DND-41 (cell line): ENCODE results near the gene MYO3A.

Experiments
- ATAC-seq: fragments of 200-7000 bp; cut with Tn5 transposase; 3 replicates; pipeline ENCODE4 v1.9.1; 2021; ENCODE audit warnings: low read depth; ENCODE audit not compliant: insufficient read depth
- DNase-seq: peaks from one replicate; pipeline ENCODE4 v3.0.0-alpha.2; 2020
- H2AFZ ChIP-seq: 2 replicates; pipeline ENCODE4 v1.6.0; 2012; ENCODE audit warnings: low read depth, low read length
- H3K27ac ChIP-seq: 2 replicates; pipeline ENCODE4 v1.5.1; 2012; ENCODE audit warnings: low read length, inconsistent platforms
- H3K27me3 ChIP-seq: fragments of 200-600 bp; sonication (generic); 2 replicates; pipeline ENCODE4 v1.6.0; 2012; ENCODE audit warnings: low read length, mild to moderate bottlenecking, inconsistent platforms; ENCODE audit not compliant: insufficient read depth, poor library complexity
- H3K36me3 ChIP-seq: 2 replicates; pipeline ENCODE4 v1.5.1; 2012; ENCODE audit warnings: low read length, inconsistent platforms; ENCODE audit not compliant: insufficient read depth
- H3K4me1 ChIP-seq: 2 replicates; pipeline ENCODE4 v1.5.1; 2012; ENCODE audit warnings: mild to moderate bottlenecking, low read length; ENCODE audit not compliant: insufficient read depth
- H3K4me2 ChIP-seq: 2 replicates; pipeline ENCODE4 v1.6.0; 2012; ENCODE audit warnings: mild to moderate bottlenecking, moderate library complexity, low read length, inconsistent platforms; ENCODE audit not compliant: insufficient read depth
- H3K4me3 ChIP-seq, 2 experiments: fragments of 200-600 bp in 1 of 2; shearing (Covaris generic) in 1 of 2; 2 replicates each; pipeline ENCODE4 v1.5.1; 2012 to 2016; ENCODE audit warnings: inconsistent platforms in 2 of 2, low read length in 2 of 2, mild to moderate bottlenecking in 2 of 2, low read depth in 1 of 2, moderate library complexity in 1 of 2
- H3K79me2 ChIP-seq: 2 replicates; pipeline ENCODE4 v1.6.0; 2012; ENCODE audit warnings: low read length, inconsistent platforms; ENCODE audit not compliant: insufficient read depth
- H3K9ac ChIP-seq: 2 replicates; pipeline ENCODE4 v1.6.0; 2012; ENCODE audit warnings: low read depth, mild to moderate bottlenecking, inconsistent platforms, low read length, moderate library complexity
- H3K9me3 ChIP-seq: 2 replicates; pipeline ENCODE4 v1.5.1; 2012; ENCODE audit warnings: low read length, moderate library complexity, mild to moderate bottlenecking, inconsistent platforms; ENCODE audit not compliant: insufficient read depth, severe bottlenecking
- H4K20me1 ChIP-seq: 2 replicates; pipeline ENCODE4 v1.6.0; 2012; ENCODE audit warnings: low read length; ENCODE audit not compliant: insufficient read depth
- CTCF ChIP-seq: IDR thresholded peaks from 2 replicates; pipeline ENCODE4 v1.5.1; 2012; ENCODE audit warnings: borderline replicate concordance, low read length, moderate library complexity, mild to moderate bottlenecking; ENCODE audit not compliant: poor library complexity, severe bottlenecking; ENCODE audit errors: extremely low read depth
- EZH2 ChIP-seq: IDR thresholded peaks from 3 replicates; pipeline ENCODE4 v1.6.1; 2012; ENCODE audit warnings: borderline replicate concordance, low read depth, mild to moderate bottlenecking, moderate library complexity, low read length, inconsistent platforms; ENCODE audit not compliant: severe bottlenecking

The MYO3A gene

GRCh38 chr10:25934621-25935139, 651 bp downstream of the MYO3A start:
- Histone ChIP-seq H4K20me1 (no peaks in the 10 kb centered on the region), H3K79me2 (no peaks in the 10 kb centered on the region), H3K9ac (no peak overlapping the region), H3K36me3 (no peaks in the 10 kb centered on the region), H3K4me3 (no peak overlapping the region), H3K27ac (no peak overlapping the region), H2AFZ (no peak overlapping the region), H3K9me3 (no peaks in the 10 kb centered on the region), H3K27me3 (no peaks in the 10 kb centered on the region), H3K4me1 (no peaks in the 10 kb centered on the region), H3K4me2 (no peak overlapping the region)
- no peak for DNase-seq
- ATAC-seq, result no peak
- TF ChIP-seq EZH2 (no peak), CTCF (no peak)

- no peak overlapping the region for H3K4me2 ChIP-seq
- H3K4me1 ChIP-seq, result no peaks in the 10 kb centered on the region
- H3K9me3 ChIP-seq, result no peaks in the 10 kb centered on the region
- DNase-seq, result no peak
- TF ChIP-seq CTCF, result no peak
- no peak for TF ChIP-seq EZH2
- H4K20me1 ChIP-seq, result no peaks in the 10 kb centered on the region
- no peak overlapping the region for H3K4me3 ChIP-seq
- H3K79me2 ChIP-seq, result no peaks in the 10 kb centered on the region
- no peak for ATAC-seq
- no peaks in the 10 kb centered on the region for H3K27me3 ChIP-seq
- H3K36me3 ChIP-seq, result no peaks in the 10 kb centered on the region
- no peak overlapping the region for H2AFZ ChIP-seq
- H3K27ac ChIP-seq, result no peak overlapping the region
- no peak overlapping the region for H3K9ac ChIP-seq
Measured at GRCh38 chr10:25938405-25938804, 4.4 kb downstream of the MYO3A start.

DNA sequence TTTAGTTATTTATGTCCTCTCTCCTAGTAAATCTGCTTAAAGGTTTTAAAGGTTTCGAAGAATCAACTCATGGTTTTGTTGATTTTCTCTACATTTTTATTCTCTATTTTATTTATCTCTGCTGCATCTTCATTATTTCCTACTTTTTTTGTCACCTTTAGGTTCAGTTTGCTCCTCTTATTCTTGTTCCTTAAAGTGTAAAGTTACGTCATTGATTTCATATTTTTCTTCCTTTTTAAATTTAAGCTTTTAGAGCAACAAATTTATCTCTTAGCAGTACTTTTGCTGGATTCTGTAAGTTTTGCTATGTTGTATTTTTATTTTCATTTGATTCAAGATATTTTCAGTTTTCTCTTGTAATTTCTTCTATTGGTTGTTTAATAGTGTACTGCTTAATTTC, 10.7 kb downstream of the MYO3A start:
- no peak for ATAC-seq
- H3K9me3 ChIP-seq, result no peaks in the 10 kb centered on the region

More for the DNA sequence above, 10.7 kb downstream of the MYO3A start:
- no peak overlapping the region for H3K9ac ChIP-seq
- TF ChIP-seq CTCF (no peak), EZH2 (no peak)
- H3K79me2 ChIP-seq, result no peaks in the 10 kb centered on the region
- no peak overlapping the region for H3K4me3 ChIP-seq
- no peaks in the 10 kb centered on the region for H4K20me1 ChIP-seq
- no peak overlapping the region for H3K4me2 ChIP-seq
- H3K27me3 ChIP-seq, result no peaks in the 10 kb centered on the region
- no peak overlapping the region for H2AFZ ChIP-seq
- no peaks in the 10 kb centered on the region for H3K4me1 ChIP-seq
- no peaks in the 10 kb centered on the region for H3K36me3 ChIP-seq
- DNase-seq, result no peak
- no peak overlapping the region for H3K27ac ChIP-seq
